Liver (tissue), 9 donors: ENCODE measurements around the gene RNPC3. TPM values are rescaled to one million over a fixed set of nuclear protein-coding genes. Genes with fewer than 3 reads are reported as not detected.

ENCODE experiments used
- DNase-seq: peaks from one replicate; pipeline ENCODE4 v3.0.0-alpha.2; 2017; ENCODE audit warnings: low spot score
- H3K27ac ChIP-seq, 2 donors: one replicate each; pipeline ENCODE4 v1.7.0; 2013; ENCODE audit warnings: inconsistent platforms in 2 of 2, low read length in 2 of 2, control low read depth in 1 of 2, low read depth in 1 of 2, mild to moderate bottlenecking in 1 of 2
- H3K27me3 ChIP-seq, 4 donors: one replicate each; pipeline versions ENCODE4 v1.6.1 to v1.7.0; 2013; ENCODE audit warnings: low read length in 3 of 4, inconsistent platforms in 1 of 4, mild to moderate bottlenecking in 1 of 4, moderate library complexity in 1 of 4; ENCODE audit not compliant: control insufficient read depth in 4 of 4, insufficient read depth in 4 of 4
- H3K36me3 ChIP-seq, 4 donors: one replicate each; pipeline versions ENCODE4 v1.6.1 to v1.7.0; 2013; ENCODE audit warnings: low read length in 3 of 4, mild to moderate bottlenecking in 3 of 4, low read depth in 1 of 4, moderate library complexity in 1 of 4; ENCODE audit not compliant: control insufficient read depth in 4 of 4, insufficient read depth in 3 of 4
- H3K4me1 ChIP-seq, 4 donors: one replicate each; pipeline versions ENCODE4 v1.6.1 to v1.7.0; 2013; ENCODE audit warnings: low read length in 3 of 4, mild to moderate bottlenecking in 3 of 4, moderate library complexity in 1 of 4; ENCODE audit not compliant: control insufficient read depth in 4 of 4, insufficient read depth in 4 of 4
- H3K4me3 ChIP-seq, 3 donors: one replicate each; pipeline versions ENCODE4 v1.6.1 to v1.7.0; 2013; ENCODE audit warnings: low read length in 3 of 3, control low read depth in 1 of 3, low read depth in 1 of 3, mild to moderate bottlenecking in 1 of 3
- H3K9ac ChIP-seq, 2 donors: one replicate each; pipeline ENCODE4 v1.7.0; 2013; ENCODE audit warnings: low read length in 2 of 2, mild to moderate bottlenecking in 2 of 2, moderate library complexity in 2 of 2, control low read depth in 1 of 2, low read depth in 1 of 2
- H3K9me3 ChIP-seq, 4 donors: one replicate each; pipeline versions ENCODE4 v1.6.1 to v1.7.0; 2013; ENCODE audit warnings: low read length in 3 of 4; ENCODE audit not compliant: control insufficient read depth in 4 of 4
- ATF3 ChIP-seq: IDR thresholded peaks from 2 replicates; pipeline ENCODE4 v1.6.1; 2016; ENCODE audit warnings: antibody characterized with exemption
- CTCF ChIP-seq: fragments of 150-350 bp; IDR thresholded peaks from 2 replicates; pipeline ENCODE4 v1.5.1; 2017; ENCODE audit warnings: improper control_type of control experiment, low read depth, low read length; ENCODE audit not compliant: missing input control
- EGR1 ChIP-seq, 2 donors: IDR thresholded peaks; 2 replicates each; pipeline ENCODE4 v1.6.1; 2016 to 2018; ENCODE audit warnings: antibody characterized with exemption in 2 of 2, low read depth in 2 of 2
- FOXA1 ChIP-seq: IDR thresholded peaks from 2 replicates; pipeline ENCODE4 v1.6.1; 2016; ENCODE audit warnings: antibody characterized with exemption
- FOXA2 ChIP-seq: IDR thresholded peaks from 2 replicates; pipeline ENCODE4 v1.6.1; 2016; ENCODE audit warnings: antibody characterized with exemption
- GABPA ChIP-seq, 2 donors: IDR thresholded peaks in 1 of 2; conservative IDR thresholded peaks in 1 of 2; 2 replicates each; pipeline ENCODE4 v1.6.1; 2016; ENCODE audit warnings: antibody characterized with exemption in 2 of 2, mild to moderate bottlenecking in 1 of 2, moderate library complexity in 1 of 2
- HNF4A ChIP-seq, 2 donors: conservative IDR thresholded peaks; 2 replicates each; pipeline ENCODE4 v1.6.1; 2016; ENCODE audit warnings: antibody characterized with exemption in 2 of 2, mild to moderate bottlenecking in 2 of 2
- JUND ChIP-seq, 2 donors: IDR thresholded peaks; 2 replicates each; pipeline ENCODE4 v1.6.1; 2016; ENCODE audit warnings: antibody characterized with exemption in 2 of 2
- MAX ChIP-seq: IDR thresholded peaks from 2 replicates; pipeline ENCODE4 v1.6.1; 2016; ENCODE audit warnings: antibody characterized with exemption
- NR2F2 ChIP-seq: IDR thresholded peaks from 2 replicates; pipeline ENCODE4 v1.6.1; 2016; ENCODE audit warnings: antibody characterized with exemption
- REST ChIP-seq: IDR thresholded peaks from 2 replicates; pipeline ENCODE4 v1.6.1; 2016; ENCODE audit warnings: antibody characterized with exemption, mild to moderate bottlenecking
- RXRA ChIP-seq, 2 donors: IDR thresholded peaks; 2 replicates each; pipeline ENCODE4 v1.6.1; 2017 to 2018; ENCODE audit warnings: antibody characterized with exemption in 2 of 2, mild to moderate bottlenecking in 1 of 2
- SP1 ChIP-seq: IDR thresholded peaks from 2 replicates; pipeline ENCODE4 v1.6.1; 2018; ENCODE audit warnings: antibody characterized with exemption, mild to moderate bottlenecking
- TAF1 ChIP-seq: conservative IDR thresholded peaks from 2 replicates; pipeline ENCODE4 v1.6.1; 2016; ENCODE audit warnings: antibody characterized with exemption, mild to moderate bottlenecking
- YY1 ChIP-seq: IDR thresholded peaks from 2 replicates; pipeline ENCODE4 v1.6.1; 2016; ENCODE audit warnings: antibody characterized with exemption, mild to moderate bottlenecking
- ZBTB33 ChIP-seq: IDR thresholded peaks from 2 replicates; pipeline ENCODE4 v1.6.1; 2016; ENCODE audit warnings: antibody characterized with exemption
- WGBS: extraction: QIAGEN DNeasy Blood & Tissue Kit; methylation state at CpG from one replicate; pipeline ENCODE4 v1.1.7; 2013; 5-methylcytosine and 5-hydroxymethylcytosine counted together
- polyA plus RNA-seq, 2 donors: library from polyadenylated mRNA; stranded (reverse) in 1 of 2; unstranded in 1 of 2; fragments of 200-250 nt in 1 of 2; fragments of >200 nt in 1 of 2; fragmentation: Nextera tagmentation in 1 of 2; extraction: Ambion mirVana in 1 of 2; gene quantifications; one replicate each; pipeline versions ENCODE4 v1.2.1 to v1.2.3, GENCODE V29; 2013 to 2015
- total RNA-seq, 2 donors: library from RNA; depleted of rRNA; stranded (reverse); fragments of >200 nt; gene quantifications; one replicate each; pipeline ENCODE4 v1.2.3, GENCODE V29; 2014
- donor health status: healthy.
- donor health status: healthy.
- donor health status: healthy.
- donor health status: healthy.
- donor health status: healthy.

Gene RNPC3
- total and polyA plus RNA-seq, 4 donors: 4.2 to 18.0 (median 9.6) TPM

GRCh38 chr1:103563056-103563455 lies 37.6 kb downstream of the RNPC3 start:
- no peak overlapping the region for H3K9ac ChIP-seq
- no peak for DNase-seq
- no peak for TF ChIP-seq MAX
- TF ChIP-seq TAF1: no peak
- no peak for TF ChIP-seq HNF4A (conservative IDR thresholded peaks at IDR 0.05)
- no peak for TF ChIP-seq SP1
- no peak for TF ChIP-seq REST
- TF ChIP-seq EGR1 (IDR thresholded peaks at IDR 0.05; ENCODE audit: low read depth in 2 of 2): no peak
- TF ChIP-seq NR2F2: no peak
- no peak for TF ChIP-seq FOXA1
- no peak for TF ChIP-seq ZBTB33
- TF ChIP-seq ATF3: no peak
- TF ChIP-seq CTCF: no peak
- no peak for TF ChIP-seq YY1
- TF ChIP-seq RXRA (IDR thresholded peaks at IDR 0.05): no peak
- 82% methylated on average over 4 of the region's 4 CpGs for WGBS
- no peak overlapping the region for H3K27ac ChIP-seq
- H3K4me3 ChIP-seq: no peak overlapping the region
- H3K9me3 ChIP-seq: no peaks in the 10 kb centered on the region
- peaks cover 0 to 28% (median 16%) of the 10 kb centered on the region in 4 donors for H3K4me1 ChIP-seq
- H3K36me3 ChIP-seq: peaks cover 0 to 4% (median 0%) of the 10 kb centered on the region in 4 donors
- H3K27me3 ChIP-seq: no peaks in the 10 kb centered on the region

GRCh38 chr1:103569493-103569892 lies 44.0 kb downstream of the RNPC3 start:
- Histone ChIP-seq H3K36me3 (peaks cover 0 to 10% (median 2%) of the 10 kb centered on the region in 4 donors), H3K9me3 (no peaks in the 10 kb centered on the region), H3K4me3 (no peak overlapping the region), H3K9ac (no peak overlapping the region), H3K27ac (no peak overlapping the region), H3K4me1 (no peaks in the 10 kb centered on the region), H3K27me3 (no peaks in the 10 kb centered on the region)
- no peak for DNase-seq
- WGBS: 96% methylated on average over 7 of the region's 7 CpGs
- TF ChIP-seq EGR1 (IDR thresholded peaks at IDR 0.05; ENCODE audit: low read depth in 2 of 2): no peak
- TF ChIP-seq TAF1: no peak
- TF ChIP-seq ATF3: no peak
- TF ChIP-seq REST: no peak
- no peak for TF ChIP-seq GABPA (IDR thresholded peaks at IDR 0.05 in 1 of 2, conservative IDR thresholded peaks at IDR 0.05 in 1 of 2)
- TF ChIP-seq MAX: no peak
- no peak for TF ChIP-seq CTCF
- TF ChIP-seq FOXA2: no peak
- TF ChIP-seq FOXA1: no peak
- no peak for TF ChIP-seq JUND (IDR thresholded peaks at IDR 0.05)
